GM21390 (cell line): ENCODE results near the gene DNAJC6.
A peak's percentile ranks its signal among the peaks of the same experiment; 100 is the strongest.

Experiments
- ATAC-seq: cut with Tn5 transposase; IDR thresholded peaks from one replicate; pipeline ENCODE4 v1.9.1; 2021; ENCODE audit not compliant: unreplicated experiment

DNAJC6 gene

GRCh38 chr1:65292861-65293593 lies 16.3 kb upstream of the DNAJC6 start:
- ATAC-seq: no peak

GRCh38 chr1:65297706-65298105 lies 11.6 kb upstream of the DNAJC6 start:
- no peak for ATAC-seq

- no peak for ATAC-seq
These were observed 10.0 kb upstream of the DNAJC6 start for GRCh38 chr1:65299328-65299727.

- ATAC-seq: no peak
These were observed 501 bp upstream of the DNAJC6 start for GRCh38 chr1:65308781-65309303.

GRCh38 chr1:65310078-65310587 lies 790 bp downstream of the DNAJC6 start:
- peak; percentile 23 for ATAC-seq

- ATAC-seq: no peak
These were observed 2.4 kb downstream of the DNAJC6 start for GRCh38 chr1:65311760-65312159.

GRCh38 chr1:65316233-65316632 lies 6.9 kb downstream of the DNAJC6 start:
- no peak for ATAC-seq

- ATAC-seq: no peak
These were observed 8.7 kb downstream of the DNAJC6 start for GRCh38 chr1:65317866-65318653.

- no peak for ATAC-seq
These were observed 9.8 kb downstream of the DNAJC6 start for GRCh38 chr1:65319141-65319540.

GRCh38 chr1:65319754-65320153 lies 10.4 kb downstream of the DNAJC6 start:
- no peak for ATAC-seq

- no peak for ATAC-seq
These were observed 12.5 kb downstream of the DNAJC6 start for GRCh38 chr1:65321879-65322278.

- no peak for ATAC-seq
These were observed 13.9 kb downstream of the DNAJC6 start for GRCh38 chr1:65323246-65323645.

GRCh38 chr1:65330021-65330420 lies 20.7 kb downstream of the DNAJC6 start:
- ATAC-seq: no peak

- no peak for ATAC-seq
These were observed 21.5 kb downstream of the DNAJC6 start for GRCh38 chr1:65330822-65331221.

- ATAC-seq: no peak
These were observed 23.5 kb downstream of the DNAJC6 start for GRCh38 chr1:65332821-65333220.

- ATAC-seq: no peak
These were observed 24.7 kb downstream of the DNAJC6 start for GRCh38 chr1:65334081-65334480.

- no peak for ATAC-seq
These were observed 30.6 kb downstream of the DNAJC6 start for GRCh38 chr1:65339866-65340468.

- ATAC-seq: no peak
These were observed 32.0 kb downstream of the DNAJC6 start for GRCh38 chr1:65341381-65341780.

- ATAC-seq: no peak
These were observed 33.9 kb downstream of the DNAJC6 start for GRCh38 chr1:65343286-65343685.

- no peak for ATAC-seq
These were observed 35.0 kb downstream of the DNAJC6 start for GRCh38 chr1:65344171-65344814.

- ATAC-seq: no peak
These were observed 36.8 kb downstream of the DNAJC6 start for GRCh38 chr1:65346190-65346589.
